GM13976 (cell line): ENCODE data around the gene CCR4.
"Not testable (repeated sequence)": the region's sequence is repeated elsewhere in the genome, so short reads cannot be mapped to it uniquely, and the experiment has no call there.

Experiments used
- DNase-seq: peaks from one replicate; pipeline ENCODE4 v3.0.0; 2012; ENCODE audit warnings: low spot score
- in situ Hi-C: fragments of 300-500 bp; cut with MboI; formaldehyde crosslinking; loops from one replicate; pipeline ENCODE4 v1.12.0; 2022; ENCODE audit warnings: low sequenced_read_pairs, mixed read lengths, inconsistent platforms; ENCODE audit not compliant: unreplicated experiment
- TF ChIP-seq, protein P1 (sequence below): IDR thresholded peaks from 2 replicates; pipeline ENCODE4 v1.5.1; 2012; ENCODE audit warnings: borderline replicate concordance, mild to moderate bottlenecking; ENCODE audit not compliant: insufficient read depth; ENCODE audit errors: extremely low read depth, missing control alignments, control extremely low read depth

The CCR4 gene

GRCh38 chr3:32919920-32920319, 31.5 kb upstream of the CCR4 start:
- TF ChIP-seq, protein P1, sequence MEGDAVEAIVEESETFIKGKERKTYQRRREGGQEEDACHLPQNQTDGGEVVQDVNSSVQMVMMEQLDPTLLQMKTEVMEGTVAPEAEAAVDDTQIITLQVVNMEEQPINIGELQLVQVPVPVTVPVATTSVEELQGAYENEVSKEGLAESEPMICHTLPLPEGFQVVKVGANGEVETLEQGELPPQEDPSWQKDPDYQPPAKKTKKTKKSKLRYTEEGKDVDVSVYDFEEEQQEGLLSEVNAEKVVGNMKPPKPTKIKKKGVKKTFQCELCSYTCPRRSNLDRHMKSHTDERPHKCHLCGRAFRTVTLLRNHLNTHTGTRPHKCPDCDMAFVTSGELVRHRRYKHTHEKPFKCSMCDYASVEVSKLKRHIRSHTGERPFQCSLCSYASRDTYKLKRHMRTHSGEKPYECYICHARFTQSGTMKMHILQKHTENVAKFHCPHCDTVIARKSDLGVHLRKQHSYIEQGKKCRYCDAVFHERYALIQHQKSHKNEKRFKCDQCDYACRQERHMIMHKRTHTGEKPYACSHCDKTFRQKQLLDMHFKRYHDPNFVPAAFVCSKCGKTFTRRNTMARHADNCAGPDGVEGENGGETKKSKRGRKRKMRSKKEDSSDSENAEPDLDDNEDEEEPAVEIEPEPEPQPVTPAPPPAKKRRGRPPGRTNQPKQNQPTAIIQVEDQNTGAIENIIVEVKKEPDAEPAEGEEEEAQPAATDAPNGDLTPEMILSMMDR: no peak
- no peak for DNase-seq
- in situ Hi-C loops: no loop called here

DNA sequence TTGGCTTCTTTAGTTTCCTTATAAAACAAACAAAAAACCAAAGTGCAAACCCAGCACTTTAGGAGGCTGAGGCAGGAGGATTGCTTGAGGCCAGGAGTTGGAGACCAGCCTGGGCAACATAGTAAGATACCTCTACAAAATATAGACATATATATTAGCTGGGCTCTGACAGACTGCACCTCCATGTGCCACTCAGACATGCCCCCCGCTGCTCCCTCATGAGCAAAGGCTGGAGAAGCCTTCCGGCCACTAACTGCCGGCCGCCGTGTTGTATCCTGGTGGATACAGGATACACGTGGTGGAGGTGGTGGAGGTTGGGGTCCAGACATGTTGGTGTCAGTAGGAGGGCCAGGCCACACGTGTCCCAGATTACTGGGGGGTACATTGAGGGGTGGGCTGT, 29.4 kb upstream of the CCR4 start:
- in situ Hi-C loops: no loop called here
- DNase-seq: no peak
- TF ChIP-seq, protein P1: no peak

GRCh38 chr3:32930161-32930560, 21.3 kb upstream of the CCR4 start:
- DNase-seq: no peak
- in situ Hi-C loops: loop anchor here (10.0 to 25.0 kb wide), 2 partner anchors 195 to 418 kb away; partner anchors contain the start of gene CMTM6
- TF ChIP-seq, protein P1: no peak

- in situ Hi-C loops: loop anchor here (10.0 to 25.0 kb wide), 2 partner anchors 196 to 419 kb away; partner anchors contain the start of gene CMTM6
- DNase-seq: not testable (repeated sequence)
Observed at GRCh38 chr3:32931273-32931672, 20.2 kb upstream of the CCR4 start.

- peak; percentile 50 for DNase-seq
- in situ Hi-C loops: loop anchor here (10.0 to 25.0 kb wide), 2 partner anchors 199 to 422 kb away; partner anchors contain the start of gene CMTM6
- TF ChIP-seq, protein P1: peak; percentile 43
Observed at GRCh38 chr3:32934150-32934742, 17.2 kb upstream of the CCR4 start.

GRCh38 chr3:32937331-32937730, 14.1 kb upstream of the CCR4 start:
- TF ChIP-seq, protein P1: no peak
- in situ Hi-C loops: loop anchor here (10.0 to 25.0 kb wide), 2 partner anchors 203 to 425 kb away; partner anchors contain the start of gene CMTM6
- DNase-seq: no peak

DNA sequence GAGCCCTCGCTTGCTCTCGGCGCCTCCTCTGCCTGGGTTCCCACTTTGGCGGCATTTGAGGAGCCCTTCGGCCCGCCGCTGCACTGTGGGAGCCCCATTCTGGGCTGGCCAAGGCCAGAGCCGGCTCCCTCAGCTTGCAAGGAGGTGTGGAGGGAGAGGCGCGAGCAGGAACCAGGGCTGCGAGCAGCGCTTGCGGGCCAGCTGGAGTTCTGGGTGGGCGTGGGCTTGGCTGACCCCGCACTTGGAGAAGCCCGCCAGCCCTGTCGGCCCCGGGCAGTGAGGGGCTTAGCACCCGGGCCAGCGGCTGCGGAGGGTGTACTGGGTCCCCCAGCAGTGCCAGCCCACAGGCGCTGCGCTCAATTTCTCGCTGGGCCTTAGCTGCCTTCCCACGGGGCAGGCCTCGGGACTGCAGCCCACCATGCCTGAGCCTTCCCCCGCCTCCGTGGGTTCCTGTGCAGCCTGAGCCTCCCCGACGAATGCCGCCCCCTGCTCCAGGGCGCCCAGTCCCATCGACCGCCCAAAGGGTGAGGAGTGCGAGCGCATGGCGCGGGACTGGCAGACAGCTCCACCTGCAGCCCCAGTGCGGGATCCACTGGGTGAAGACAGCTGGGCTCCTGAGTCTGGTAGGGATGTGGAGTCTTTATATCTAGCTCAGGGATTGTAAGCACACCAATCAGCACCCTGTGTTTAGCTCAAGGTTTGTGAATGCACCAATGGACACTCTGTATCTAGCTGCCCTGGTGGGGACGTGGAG, 11.7 kb upstream of the CCR4 start:
- in situ Hi-C loops: loop anchor here (10.0 to 25.0 kb wide), 2 partner anchors 205 to 427 kb away; partner anchors contain the start of gene CMTM6
- DNase-seq: not testable (repeated sequence)

GRCh38 chr3:32940726-32941125, 10.7 kb upstream of the CCR4 start:
- no peak for DNase-seq
- in situ Hi-C loops: loop anchor here (25.0 kb wide), 1 partner anchor 428 kb away; the partner anchor contains the start of gene CMTM6
- TF ChIP-seq, protein P1: no peak
